ENCODE measurements around the gene CD8B2.
"Not testable (repeated sequence)": the region's sequence is repeated elsewhere in the genome, so short reads cannot be mapped to it uniquely, and the experiment has no call there.

GRCh38 chr2:106468107-106468506 is 19.1 kb upstream of the CD8B2 start, which contains the start of gene RGPD3:
- TF ChIP-seq CTCF (IDR thresholded peaks at IDR 0.05); TCF7L2 (IDR thresholded peaks at IDR 0.05; ENCODE audit: low read depth, low read length): not testable (repeated sequence)

Measured in Panc1 (cell line).